K562 (cell line): Measurements from ENCODE around the gene PARD3B. TPM values are rescaled to one million over a fixed set of nuclear protein-coding genes. Genes with fewer than 3 reads are reported as not detected.
A peak's percentile ranks its signal among the peaks of the same experiment; 100 is the strongest.

Source experiments
- ATAC-seq: fragments of 200-7000 bp; cut with Tn5 transposase; 3 replicates; pipeline ENCODE4 v1.9.1; 2020; ENCODE audit warnings: moderate library complexity
- BruUV-seq: library from RNA; stranded (reverse); fragments of 400-500 nt; replicated peaks from 2 replicates; lab custom pipeline; 2021; lab: Mats Ljungman, UMichigan
- CTCF ChIA-PET: fragments of 300-600 bp; formaldehyde crosslinking; extraction: SDS; loops from one replicate; lab custom pipeline; 2021; ENCODE audit warnings: low intra/inter-chr PET ratio; lab: Yijun Ruan, JAX
- POLR2A ChIA-PET: fragments of 300-600, 350-650 bp; sonication (Branson Sonifier 250); formaldehyde crosslinking; extraction: SDS; loops from one replicate; lab custom pipeline; 2021; ENCODE audit warnings: antibody characterized with exemption, inconsistent platforms; lab: Yijun Ruan, JAX
- DNase-seq, 4 experiments: peaks; one replicate each; pipeline versions ENCODE4 v3.0.0 to v3.0.0-alpha.2; 2011 to 2018; ENCODE audit warnings: low spot score in 3 of 4, mixed read lengths in 3 of 4; ENCODE audit errors: extremely low read depth in 1 of 4
- FAIRE-seq: peaks from 2 replicates; lab custom pipeline; 2011; peaks lifted over from hg19 to GRCh38; lab: Jason Lieb, UNC
- H2AFZ ChIP-seq: 2 replicates; pipeline ENCODE4 v1.6.0; 2011; ENCODE audit warnings: low read depth, low read length, control low read depth, inconsistent platforms
- H3K27ac ChIP-seq: fragments of 200-600 bp; 3 replicates; pipeline ENCODE4 v1.8.0; 2011; ENCODE audit warnings: low read depth, mild to moderate bottlenecking, control low read depth, inconsistent platforms, low read length, moderate library complexity, mixed read lengths; ENCODE audit errors: extremely low read depth
- H3K27me3 ChIP-seq, 2 experiments: fragments of 300-600 bp in 1 of 2; 2 replicates in 1 of 2; 3 replicates in 1 of 2; pipeline versions ENCODE4 v1.6.0 to v1.8.0; 2011; ENCODE audit warnings: inconsistent platforms in 2 of 2, low read length in 2 of 2, mild to moderate bottlenecking in 1 of 2, mixed read lengths in 1 of 2, moderate library complexity in 1 of 2; ENCODE audit not compliant: control insufficient read depth in 2 of 2, insufficient read depth in 2 of 2
- H3K36me3 ChIP-seq: fragments of 300-600 bp; 3 replicates; pipeline ENCODE4 v1.8.0; 2011; ENCODE audit warnings: mild to moderate bottlenecking, low read length, inconsistent platforms; ENCODE audit not compliant: control insufficient read depth, insufficient read depth
- H3K4me1 ChIP-seq, 2 experiments: fragments of 200-600 bp in 1 of 2; replicated peaks in 1 of 2; 2 replicates in 1 of 2; 3 replicates in 1 of 2; pipeline versions ENCODE4 v1.5.1 to v1.8.0; 2011; ENCODE audit warnings: inconsistent platforms in 2 of 2, low read length in 2 of 2, mild to moderate bottlenecking in 1 of 2, mixed read lengths in 1 of 2, moderate library complexity in 1 of 2; ENCODE audit not compliant: control insufficient read depth in 2 of 2, insufficient read depth in 2 of 2
- H3K4me2 ChIP-seq: 2 replicates; pipeline ENCODE4 v1.6.1; 2011; ENCODE audit warnings: low read length, control low read depth, inconsistent platforms, mixed read lengths; ENCODE audit not compliant: insufficient read depth
- H3K4me3 ChIP-seq: fragments of 200-600 bp; sonication (generic), shearing (Covaris generic); 2 replicates; pipeline ENCODE4 v1.5.1; 2016; ENCODE audit warnings: control low read depth, inconsistent platforms
- H3K79me2 ChIP-seq: fragments of 200-600 bp; 3 replicates; pipeline ENCODE4 v1.8.0; 2011; ENCODE audit warnings: low read length, inconsistent platforms; ENCODE audit not compliant: control insufficient read depth, insufficient read depth
- H3K9ac ChIP-seq, 2 experiments: 2 replicates each; pipeline versions ENCODE4 v1.6.0 to v1.6.1; 2011; ENCODE audit warnings: low read depth in 2 of 2, low read length in 2 of 2, control low read depth in 1 of 2, inconsistent platforms in 1 of 2, mild to moderate bottlenecking in 1 of 2, mixed read lengths in 1 of 2; ENCODE audit not compliant: insufficient read depth in 1 of 2
- H3K9me1 ChIP-seq: one replicate; pipeline ENCODE4 v1.6.0; 2011; ENCODE audit warnings: inconsistent platforms, mild to moderate bottlenecking, low read length, moderate library complexity; ENCODE audit not compliant: control insufficient read depth, insufficient read depth
- H3K9me3 ChIP-seq: replicated peaks from 2 replicates; pipeline ENCODE4 v1.5.1; 2011; ENCODE audit warnings: low read depth, low read length, inconsistent platforms; ENCODE audit not compliant: control insufficient read depth, insufficient read depth
- H4K20me1 ChIP-seq: replicated peaks from 2 replicates; pipeline ENCODE4 v1.6.1; 2011; ENCODE audit warnings: low read length, inconsistent platforms, mixed read lengths; ENCODE audit not compliant: control insufficient read depth, insufficient read depth
- AFF4 ChIP-seq: sonication (generic); formaldehyde crosslinking; IDR thresholded peaks from 2 replicates; pipeline ENCODE4 v1.8.0; 2023; ENCODE audit warnings: mild to moderate bottlenecking, missing genetic modification reagents
- CBFA2T3 ChIP-seq: fragments of 450-650 bp; IDR thresholded peaks from 2 replicates; pipeline ENCODE4 v1.6.1; 2017
- EP300 ChIP-seq: IDR thresholded peaks from 2 replicates; pipeline ENCODE4 v1.6.1; 2012; ENCODE audit warnings: low read length, improper control_type of control experiment
- EWSR1 ChIP-seq: fragments of 450-650 bp; IDR thresholded peaks from 2 replicates; pipeline ENCODE4 v1.6.1; 2018; ENCODE audit warnings: borderline replicate concordance, mild to moderate bottlenecking, low read depth, moderate library complexity; ENCODE audit not compliant: partially characterized antibody
- MAFF ChIP-seq: IDR thresholded peaks from 2 replicates; pipeline ENCODE4 v1.6.1; 2012; ENCODE audit warnings: low read length, improper control_type of control experiment
- MAFK ChIP-seq: IDR thresholded peaks from 2 replicates; pipeline ENCODE4 v1.6.1; 2011; ENCODE audit warnings: low read length, improper control_type of control experiment
- MITF ChIP-seq: IDR thresholded peaks from 2 replicates; pipeline ENCODE4 v1.6.1; 2014; ENCODE audit warnings: antibody characterized with exemption
- NR2C2 ChIP-seq, 2 experiments: fragments of 200-800 bp in 1 of 2; sonication (Bioruptor generic) in 1 of 2; sonication (generic) in 1 of 2; formaldehyde crosslinking in 1 of 2; IDR thresholded peaks; 2 replicates each; pipeline versions ENCODE4 v1.6.1 to v1.8.0; 2016 to 2022; ENCODE audit warnings: mild to moderate bottlenecking in 1 of 2, missing compliant biosample characterization in 1 of 2, missing genetic modification characterization in 1 of 2, missing genetic modification reagents in 1 of 2
- PTTG1 ChIP-seq: fragments of 450-650 bp; IDR thresholded peaks from 2 replicates; pipeline ENCODE4 v1.6.1; 2016; ENCODE audit warnings: low read depth, mild to moderate bottlenecking, missing genetic modification characterization, missing compliant biosample characterization
- SMAD3 ChIP-seq: fragments of 450-650 bp; formaldehyde crosslinking; conservative IDR thresholded peaks from 2 replicates; pipeline ENCODE4 v1.4.0; 2020; ENCODE audit warnings: mild to moderate bottlenecking
- WHSC1 ChIP-seq: IDR thresholded peaks from one replicate; pipeline ENCODE4 v1.6.1; 2012; ENCODE audit warnings: low read length, control low read depth, inconsistent platforms
- ZNF253 ChIP-seq: fragments of 250-450 bp; sonication (Bioruptor Pico); conservative IDR thresholded peaks from 2 replicates; pipeline ENCODE4 v1.6.1; 2021; ENCODE audit warnings: mild to moderate bottlenecking
- ZNF316 ChIP-seq: fragments of 450-650 bp; IDR thresholded peaks from 2 replicates; pipeline ENCODE4 v1.6.1; 2016
- WGBS: fragments of 100-300 bp; shearing (Covaris generic); methylation state at CpG from one replicate; pipeline ENCODE4 v1.1.6; 2016; ENCODE audit warnings: low coverage, mixed read lengths; ENCODE audit not compliant: insufficient coverage; ENCODE audit errors: missing lambda C conversion rate; 5-methylcytosine and 5-hydroxymethylcytosine counted together
- in situ Hi-C: fragments of 300-500 bp; cut with MboI; formaldehyde crosslinking; loops from 4 replicates; pipeline ENCODE4 v1.15.0; 2018; ENCODE audit warnings: inconsistent platforms, mixed read lengths
- intact Hi-C: fragments of 100-400 bp; cut with micrococcal nuclease; formaldehyde crosslinking; loops from 2 replicates; pipeline ENCODE4 v1.14.2; 2022
- polyA plus RNA-seq, 8 experiments: library from polyadenylated mRNA; depleted of rRNA in 4 of 8; stranded (reverse) in 5 of 8; unstranded in 3 of 8; fragments of >200 nt; fragmentation: Nextera tagmentation in 2 of 8; fragmentation: Illumina TruSeq in 1 of 8; extraction: Ambion mirVana in 2 of 8; extraction: Trizol in 1 of 8; gene quantifications; 2 replicates each; pipeline versions ENCODE4 v1.2.1 to v1.2.3, GENCODE V29; 2011 to 2014; ENCODE audit warnings: inconsistent platforms in 1 of 8, missing spikeins in 1 of 8
- total RNA-seq, 7 experiments: library from RNA; depleted of rRNA in 6 of 7; stranded (reverse); fragments of >200 nt in 6 of 7; fragmentation: Illumina TruSeq in 2 of 7; extraction: Trizol in 2 of 7; gene quantifications; 2 replicates each; pipeline versions ENCODE4 v1.2.1 to v1.2.3, GENCODE V29; 2011 to 2021; ENCODE audit warnings: low replicate concordance in 1 of 7

PARD3B gene
- total and polyA plus RNA-seq, 9 of the 15 experiments (the other 6 are each of a cell fraction or from before 2014, with no cell fraction given) = 0.15 to 3.0 (median 1.1) TPM

GRCh38 chr2:205293559-205293958 is 748.3 kb downstream of the PARD3B start:
- Histone ChIP-seq H4K20me1 (no peaks in the 10 kb centered on the region), H3K27me3 (no peaks in the 10 kb centered on the region), H3K9me1 (no peaks in the 10 kb centered on the region), H3K4me2 (no peak overlapping the region), H3K9ac (no peak overlapping the region), H3K27ac (no peak overlapping the region), H3K9me3 (no peaks in the 10 kb centered on the region), H3K36me3 (no peaks in the 10 kb centered on the region), H2AFZ (no peak overlapping the region), H3K4me1 (no peaks in the 10 kb centered on the region), H3K4me3 (no peak overlapping the region), H3K79me2 (no peaks in the 10 kb centered on the region)
- BruUV-seq = no TSS peak
- ChIA-PET POLR2A (no interaction called here), CTCF (no interaction called here)
- FAIRE-seq (no peak), DNase-seq (no peak), ATAC-seq (no peak)
- intact Hi-C loops = no loop called here
- in situ Hi-C loops = no loop called here
- TF ChIP-seq WHSC1 = no peak
- no peak for TF ChIP-seq EWSR1
- TF ChIP-seq SMAD3 (CRISPR knock-in tag) = no peak

- no TSS peak for BruUV-seq
- FAIRE-seq = no peak
- TF ChIP-seq MAFK (peak; percentile 41; the same call in 1 of the 2 replicates), MITF (no peak), MAFF (peak; percentile 42; the same call in 1 of the 2 replicates), AFF4 (CRISPR knock-in tag) (no peak), PTTG1 (tag) (no peak), ZNF253 (CRISPR knock-in tag) (no peak), CBFA2T3 (no peak), EP300 (no peak), NR2C2 (CRISPR knock-in tag; IDR thresholded peaks at IDR 0.05) (no peak), NR2C2 (tag; IDR thresholded peaks at IDR 0.05) (no peak), ZNF316 (peak; percentile 71)
These were observed 751.7 kb downstream of the PARD3B start for GRCh38 chr2:205296959-205297358.

More at GRCh38 chr2:205296959-205297358, 751.7 kb downstream of the PARD3B start:
- H3K79me2 ChIP-seq = no peaks in the 10 kb centered on the region
- no peaks in the 10 kb centered on the region for H3K27me3 ChIP-seq
- ChIA-PET CTCF (no interaction called here), POLR2A (no interaction called here)
- H3K36me3 ChIP-seq = no peaks in the 10 kb centered on the region
- H3K4me1 ChIP-seq = no peaks in the 10 kb centered on the region
- no peaks in the 10 kb centered on the region for H4K20me1 ChIP-seq
- H3K9me1 ChIP-seq = no peaks in the 10 kb centered on the region
- no peak overlapping the region for H3K9ac ChIP-seq
- H3K4me2 ChIP-seq = no peak overlapping the region
- no peak overlapping the region for H3K4me3 ChIP-seq
- WGBS = 2% methylated on average over 4 of the region's 4 CpGs
- H3K27ac ChIP-seq = no peak overlapping the region
- in situ Hi-C loops = no loop called here
- intact Hi-C loops = no loop called here
- H2AFZ ChIP-seq = no peak overlapping the region
- DNase-seq = no peak
- no peaks in the 10 kb centered on the region for H3K9me3 ChIP-seq
- ATAC-seq = no peak
